Suppressor macrophage (primary cell): ENCODE results near the gene BACH2.
"Not testable (repeated sequence)": the region's sequence is repeated elsewhere in the genome, so short reads cannot be mapped to it uniquely, and the experiment has no call there.

Experiments
- DNase-seq, 4 experiments: peaks; one replicate each; pipeline ENCODE4 v3.0.0-alpha.2; 2020 to 2022

BACH2 gene

GRCh38 chr6:90151576-90152422 is 144.8 kb downstream of the BACH2 start:
- DNase-seq, result peak in 2 of 4 experiments; percentile 50 to 54

- DNase-seq, result no peak
Measured at GRCh38 chr6:90149280-90149679, 147.4 kb downstream of the BACH2 start.

- no peak for DNase-seq
Measured at GRCh38 chr6:90148867-90149266, 147.8 kb downstream of the BACH2 start.

- peak in 3 of 4 experiments; percentile 24 to 68 (median 65) for DNase-seq
Measured at GRCh38 chr6:90146921-90147649, 149.6 kb downstream of the BACH2 start.

- DNase-seq, result no peak
Measured at GRCh38 chr6:90146024-90146423, 150.6 kb downstream of the BACH2 start.

GRCh38 chr6:90144928-90145555 is 151.6 kb downstream of the BACH2 start:
- DNase-seq, result no peak

GRCh38 chr6:90144396-90144795 is 152.2 kb downstream of the BACH2 start:
- no peak for DNase-seq

- DNase-seq, result no peak
Measured at GRCh38 chr6:90140683-90141082, 156.0 kb downstream of the BACH2 start.

- no peak for DNase-seq
Measured at GRCh38 chr6:90139272-90139817, 157.3 kb downstream of the BACH2 start.

GRCh38 chr6:90136837-90137568 is 159.6 kb downstream of the BACH2 start:
- DNase-seq, result no peak

- no peak for DNase-seq
Measured at GRCh38 chr6:90136176-90136575, 160.5 kb downstream of the BACH2 start.

- DNase-seq, result peak; percentile 11 to 46 (median 32)
Measured at GRCh38 chr6:90135667-90136066, 161.0 kb downstream of the BACH2 start.

GRCh38 chr6:90133664-90134063 is 163.0 kb downstream of the BACH2 start:
- not testable (repeated sequence) for DNase-seq

- peak; percentile 34 to 57 (median 52) for DNase-seq
Measured at GRCh38 chr6:90131614-90132423, 164.8 kb downstream of the BACH2 start.

- no peak for DNase-seq
Measured at GRCh38 chr6:90131125-90131524, 165.5 kb downstream of the BACH2 start.

- DNase-seq, result not testable (repeated sequence)
Measured at GRCh38 chr6:90128687-90129086, 168.0 kb downstream of the BACH2 start.

- DNase-seq, result peak in 2 of 4 experiments; percentile 21 to 29
Measured at GRCh38 chr6:90127595-90127994, 169.0 kb downstream of the BACH2 start.

- no peak for DNase-seq
Measured at GRCh38 chr6:90126839-90127238, 169.8 kb downstream of the BACH2 start.

- no peak for DNase-seq
Measured at GRCh38 chr6:90126181-90126580, 170.5 kb downstream of the BACH2 start.

- no peak for DNase-seq
Measured at GRCh38 chr6:90124874-90125510, 171.7 kb downstream of the BACH2 start.

- DNase-seq, result no peak
Measured at GRCh38 chr6:90123831-90124230, 172.8 kb downstream of the BACH2 start.
